Stimulated activated CD4-positive, alpha-beta T cell treated with anti-CD3 and anti-CD28 coated beads, TNF-alpha, amount 100 ng/mL, for 24 hours (primary cell): ENCODE results near the gene LCLAT1.
"Not testable (repeated sequence)": the region's sequence is repeated elsewhere in the genome, so short reads cannot be mapped to it uniquely, and the experiment has no call there.

Source experiments
- DNase-seq, 3 experiments: peaks; one replicate each; pipeline ENCODE4 v3.0.0-alpha.2; 2020; ENCODE audit warnings: low read depth in 3 of 3

LCLAT1 gene

DNA sequence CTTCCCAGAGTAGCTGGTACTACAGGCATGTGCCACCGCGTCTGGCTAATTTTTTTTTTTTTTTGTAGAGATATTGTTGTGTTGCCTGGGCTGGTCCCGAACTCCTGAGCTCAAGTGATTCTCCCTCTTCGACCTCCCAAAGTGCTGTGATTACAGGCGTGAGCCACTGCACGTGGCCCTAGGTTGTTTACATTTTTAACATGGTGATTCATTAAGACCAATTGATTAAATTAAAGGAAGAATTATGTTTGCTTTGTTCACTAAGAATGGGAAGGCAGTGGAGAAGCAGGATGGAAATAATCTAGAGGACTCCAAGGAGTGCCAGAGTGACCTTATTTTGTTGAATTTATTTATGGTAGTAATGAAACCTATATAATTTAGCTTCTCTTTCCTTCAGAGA is 7.5 kb downstream of the LCLAT1 start:
- no peak for DNase-seq

DNA sequence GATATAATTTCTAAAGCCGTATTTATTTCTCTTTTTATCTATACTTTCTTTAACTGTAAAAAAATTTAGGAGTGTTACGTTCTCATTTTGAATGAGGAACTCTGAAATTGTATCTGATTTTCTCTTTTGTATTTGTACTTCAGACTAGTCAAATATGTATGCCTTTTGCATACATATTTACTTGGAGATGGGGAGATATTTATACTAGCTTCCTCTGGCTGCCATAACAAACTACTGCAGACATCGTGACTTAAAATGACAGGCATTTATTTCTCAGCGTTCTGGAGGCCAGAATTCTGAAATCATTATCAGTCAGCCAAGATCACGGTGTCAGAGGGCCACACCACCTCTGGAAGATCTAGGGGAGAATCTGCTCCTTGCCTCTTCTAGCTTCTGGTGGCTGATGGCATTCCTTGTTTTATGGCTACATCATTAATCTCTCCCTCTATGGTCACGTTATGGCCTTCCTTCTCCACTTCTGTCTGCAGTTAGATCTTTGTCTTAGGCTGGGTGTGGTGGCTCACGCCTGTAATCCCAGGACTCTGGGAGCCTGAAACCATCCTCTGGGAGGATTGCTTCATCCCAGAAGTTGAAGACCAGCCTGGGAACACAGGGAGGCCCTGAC is 8.2 kb downstream of the LCLAT1 start:
- no peak for DNase-seq

DNA sequence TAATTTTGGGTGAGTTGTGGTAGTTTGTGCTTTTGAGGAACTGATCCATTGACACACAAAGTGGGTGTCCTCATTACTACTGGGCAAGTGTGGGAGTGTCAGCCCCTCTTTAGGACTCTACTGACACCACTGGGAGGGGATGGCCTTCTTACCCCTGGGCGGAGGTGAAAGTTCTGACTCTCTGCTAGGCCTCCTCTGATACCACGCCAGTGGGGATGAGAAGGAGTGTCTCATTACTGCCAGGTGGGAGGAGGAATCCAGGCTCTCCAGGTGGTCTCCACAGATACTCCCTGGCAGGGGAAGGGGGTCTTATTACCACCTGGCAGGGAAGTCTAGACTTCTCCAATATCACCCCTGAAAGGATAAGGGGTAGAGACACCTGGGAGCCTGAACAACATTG is 9.1 kb downstream of the LCLAT1 start:
- no peak for DNase-seq

DNA sequence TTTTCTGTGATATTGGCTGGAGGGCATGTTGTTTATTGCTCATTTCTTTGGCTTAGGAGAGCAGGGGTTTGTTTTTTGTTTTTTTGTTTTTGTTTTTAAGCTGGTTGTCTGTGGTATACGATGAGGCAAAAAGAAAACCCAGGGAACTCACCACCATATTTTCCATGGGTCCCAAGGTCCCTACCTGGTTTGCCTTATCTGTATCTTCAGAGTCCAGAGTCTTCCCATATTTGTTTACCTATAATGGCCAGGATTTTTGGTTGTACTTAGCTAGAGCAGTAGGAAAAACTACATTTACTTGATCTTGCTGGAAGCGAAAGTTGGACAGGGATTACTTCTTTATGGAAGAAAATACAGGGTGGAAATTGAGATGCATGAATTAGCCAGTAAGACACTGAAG is 9.5 kb downstream of the LCLAT1 start:
- DNase-seq, result no peak

DNA sequence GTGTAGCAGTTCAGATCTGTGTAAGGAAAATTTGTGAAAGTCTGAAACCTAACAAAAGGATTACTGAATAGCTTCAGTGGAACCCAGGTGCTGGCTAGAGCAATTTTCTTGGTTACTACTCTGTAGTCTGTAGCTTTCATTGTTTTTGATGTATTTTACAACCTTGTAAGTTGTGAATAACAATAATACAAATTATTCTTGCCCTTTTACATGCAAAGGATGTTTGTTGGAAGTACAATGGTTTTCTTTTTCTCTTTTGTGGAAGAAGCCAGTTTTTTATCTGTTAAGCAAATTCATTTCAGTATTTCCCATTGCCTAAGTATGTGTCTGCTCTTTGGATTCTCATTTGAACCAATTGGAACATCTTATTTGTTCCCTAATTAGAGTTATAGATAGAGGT is 10.2 kb downstream of the LCLAT1 start:
- no peak for DNase-seq

DNA sequence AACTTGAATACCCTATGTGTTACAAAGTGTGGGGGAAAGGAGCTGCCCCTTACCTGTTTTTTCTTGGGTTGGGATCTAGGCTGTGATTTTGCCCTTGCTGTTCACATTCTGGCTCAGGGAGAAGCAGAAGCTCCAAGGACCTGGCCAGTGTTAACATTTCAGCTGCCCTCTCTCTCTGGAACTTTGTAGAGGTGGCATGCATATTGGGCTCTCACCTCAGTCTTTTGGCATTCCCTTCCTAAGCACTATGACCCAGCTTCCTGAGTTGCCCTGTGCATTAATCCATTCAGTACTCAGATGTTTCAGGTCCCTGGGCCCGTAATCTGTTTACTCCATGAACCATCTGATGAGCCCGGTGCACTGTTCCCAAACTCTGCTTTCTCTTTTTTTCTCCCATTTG is 12.1 kb downstream of the LCLAT1 start:
- no peak for DNase-seq

DNA sequence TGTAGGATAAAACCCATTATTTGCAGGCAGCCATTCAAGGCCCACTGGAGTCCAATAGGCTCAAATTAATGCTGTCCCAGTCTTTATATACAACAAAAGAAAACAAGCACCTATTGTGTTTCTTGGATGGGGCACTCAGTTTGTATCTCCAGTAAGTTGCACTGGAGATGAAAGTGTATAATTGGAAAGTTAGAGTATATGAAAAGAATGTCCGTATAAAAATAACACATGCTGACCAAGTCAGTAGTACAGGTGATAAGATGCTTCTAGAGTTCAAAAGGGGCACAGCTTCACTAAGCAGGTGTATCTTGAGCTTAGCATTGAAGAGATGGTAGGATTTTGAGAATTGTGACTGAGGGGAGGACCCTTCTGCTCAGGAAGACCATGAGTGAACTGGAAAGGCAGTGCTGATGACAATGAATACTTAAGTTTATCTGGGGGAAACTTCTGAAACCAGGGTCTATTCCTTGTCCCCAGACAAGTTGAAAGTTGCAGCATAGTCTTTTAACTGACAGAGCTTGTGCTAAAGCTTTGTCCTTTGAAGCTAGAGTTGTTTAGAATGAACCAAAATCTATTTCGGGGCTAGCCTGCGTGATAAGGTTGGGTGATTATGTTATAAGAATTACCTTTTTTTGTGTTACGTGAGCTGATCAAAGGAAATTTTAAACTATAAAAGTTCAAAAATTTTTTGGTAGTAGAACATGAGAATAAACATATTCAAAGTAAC is 15.2 kb downstream of the LCLAT1 start:
- no peak for DNase-seq

DNA sequence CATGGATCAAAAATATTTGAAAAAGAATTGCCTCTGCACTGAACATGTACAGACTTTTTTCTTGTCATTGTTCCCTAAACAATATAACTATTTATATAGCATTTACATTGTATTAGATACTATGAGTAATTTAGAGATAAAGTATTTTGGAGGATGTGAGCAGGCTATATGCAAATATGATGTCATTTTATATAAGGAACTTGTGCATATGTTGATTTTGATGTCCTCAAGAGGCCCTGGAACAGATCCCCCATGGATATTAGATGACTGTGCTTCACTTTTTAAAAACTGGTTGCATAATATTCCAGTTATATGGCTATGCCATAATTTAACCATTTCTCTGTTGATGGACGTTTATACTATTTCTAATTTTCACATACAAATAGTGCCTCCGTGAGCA is 16.5 kb downstream of the LCLAT1 start:
- no peak for DNase-seq

DNA sequence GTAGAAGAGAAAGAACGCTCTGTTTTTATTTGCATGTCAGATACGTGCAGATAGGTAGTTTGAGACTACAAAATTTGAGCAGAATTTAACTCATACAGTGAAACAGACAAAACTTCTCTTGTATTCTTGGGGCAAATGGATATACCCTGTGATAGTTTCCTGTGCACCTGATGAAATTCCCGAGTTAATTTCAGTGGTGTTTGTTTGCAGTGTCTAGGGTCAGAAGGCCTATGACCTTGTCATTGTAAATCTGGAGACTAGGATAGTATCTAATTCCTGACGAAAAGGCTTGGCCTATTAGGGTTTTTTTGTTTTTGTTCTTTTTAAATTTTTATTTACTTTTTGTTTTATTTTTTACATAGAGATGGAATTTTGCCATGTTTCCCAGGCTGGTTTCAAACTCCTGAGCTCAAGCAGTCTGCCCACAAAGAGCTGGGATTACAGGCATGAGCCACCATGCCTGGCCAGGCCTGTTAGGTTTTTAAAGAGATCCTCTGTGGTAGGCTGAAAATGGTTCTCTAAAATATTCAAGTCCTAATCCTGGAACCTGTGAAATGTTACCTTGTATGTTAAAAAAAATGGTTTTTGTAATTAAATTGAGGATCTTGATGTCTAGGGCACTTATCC is 17.6 kb downstream of the LCLAT1 start:
- no peak for DNase-seq

DNA sequence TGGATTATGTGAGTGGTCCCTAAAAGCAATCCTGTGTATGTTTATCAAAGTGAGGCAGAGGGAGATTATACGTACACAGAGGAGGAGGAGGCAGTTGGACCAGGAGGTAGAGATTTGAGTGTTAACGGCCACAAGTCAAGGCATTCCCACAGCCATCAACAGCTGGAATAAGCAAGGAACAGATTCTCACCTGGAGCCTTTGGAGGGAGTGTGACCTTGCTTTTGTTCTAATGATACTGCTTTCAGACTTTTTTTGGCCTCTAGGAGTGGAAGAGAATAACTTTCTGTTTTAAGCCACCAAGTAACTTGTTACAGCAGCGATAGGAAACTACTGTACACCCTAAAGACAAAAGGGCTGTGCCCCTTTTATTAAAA is 18.1 kb downstream of the LCLAT1 start:
- no peak for DNase-seq

DNA sequence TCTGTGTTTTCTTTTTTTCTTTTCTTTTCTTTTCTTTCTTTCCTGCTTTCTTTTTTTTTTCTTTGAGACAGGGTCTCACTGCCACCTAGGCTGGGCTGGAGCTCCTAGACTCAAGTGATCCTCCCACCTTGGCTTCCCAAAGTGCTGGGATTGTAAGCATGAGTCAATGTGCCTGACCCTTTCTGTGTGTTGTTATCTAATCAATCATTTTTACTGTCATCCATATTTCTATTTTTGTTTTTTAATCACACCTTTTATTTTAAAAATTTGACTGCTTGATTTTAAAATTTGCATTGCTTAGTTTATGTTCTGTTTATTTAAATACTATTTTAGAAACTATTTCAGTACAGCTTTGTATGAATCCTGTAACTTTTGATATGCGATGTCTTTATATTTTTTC is 19.2 kb downstream of the LCLAT1 start:
- DNase-seq, result no peak

DNA sequence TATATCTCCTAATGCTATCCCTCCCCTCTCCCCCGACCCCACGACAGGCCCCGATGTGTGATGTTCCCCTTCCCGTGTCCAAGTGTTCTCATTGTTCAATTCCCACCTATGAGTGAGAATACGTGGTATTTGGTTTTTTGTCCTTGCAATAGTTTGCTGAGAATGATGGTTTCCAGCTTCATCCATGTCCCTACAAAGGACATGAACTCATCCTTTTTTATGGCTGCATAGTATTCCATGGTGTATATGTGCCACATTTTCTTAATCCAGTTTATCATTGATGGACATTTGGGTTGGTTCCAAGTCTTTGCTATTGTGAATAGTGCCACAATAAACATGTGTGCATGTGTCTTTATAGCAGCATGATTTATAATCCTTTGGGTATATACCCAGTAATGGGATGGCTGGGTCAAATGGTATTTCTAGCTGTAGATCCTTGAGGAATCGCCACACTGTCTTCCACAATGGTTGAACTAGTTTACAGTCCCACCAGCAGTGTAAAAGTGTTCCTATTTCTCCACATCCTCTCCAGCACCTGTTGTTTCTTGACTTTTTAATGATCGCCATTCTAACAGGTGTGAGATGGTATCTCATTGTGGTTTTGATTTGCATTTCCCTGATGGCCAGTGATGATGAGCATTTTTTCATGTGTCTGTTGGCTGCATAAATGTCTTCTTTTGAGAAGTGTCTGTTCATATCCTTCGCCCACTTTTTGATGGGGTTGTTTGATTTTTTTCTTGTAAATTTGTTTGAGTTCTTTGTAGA is 20.2 kb downstream of the LCLAT1 start:
- DNase-seq, result not testable (repeated sequence)

DNA sequence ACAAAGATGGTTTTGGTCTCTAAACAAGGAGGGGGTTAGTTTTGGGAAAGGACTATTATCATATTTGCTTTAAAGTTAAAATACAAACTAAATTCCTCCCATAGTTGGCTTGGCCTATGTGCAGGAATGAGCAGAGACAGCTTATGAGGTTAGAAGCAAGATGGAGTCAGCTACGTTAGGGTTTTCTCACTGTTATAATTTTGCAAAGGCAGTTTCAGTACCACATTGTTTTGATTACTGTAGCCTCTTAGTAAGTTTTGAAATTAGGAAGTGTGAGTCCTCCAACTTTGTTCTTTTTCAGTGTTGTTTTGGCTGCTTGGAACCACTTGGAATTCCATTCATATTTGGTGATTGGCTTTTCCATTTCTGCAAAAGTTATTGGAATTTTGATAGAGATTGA is 23.4 kb downstream of the LCLAT1 start:
- DNase-seq, result no peak

DNA sequence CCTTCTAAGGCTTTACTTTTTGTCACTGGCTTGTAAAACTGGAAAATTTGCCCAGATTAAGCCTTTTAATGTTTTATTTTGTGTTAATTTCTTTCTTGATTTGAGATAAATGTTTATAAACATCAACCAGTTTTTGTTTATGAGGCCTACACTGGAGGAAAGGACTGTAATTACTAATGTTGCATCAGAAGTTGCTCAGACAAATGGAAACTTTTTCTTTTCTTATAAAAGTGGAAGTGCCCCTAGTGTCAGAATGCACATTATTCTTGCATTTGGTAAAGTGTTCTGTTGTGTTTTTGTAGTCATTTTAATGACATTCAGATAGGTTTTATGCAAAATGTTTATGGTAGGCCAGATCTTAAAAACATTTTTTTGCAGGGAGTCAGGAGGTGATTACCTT is 25.3 kb downstream of the LCLAT1 start:
- DNase-seq, result no peak

DNA sequence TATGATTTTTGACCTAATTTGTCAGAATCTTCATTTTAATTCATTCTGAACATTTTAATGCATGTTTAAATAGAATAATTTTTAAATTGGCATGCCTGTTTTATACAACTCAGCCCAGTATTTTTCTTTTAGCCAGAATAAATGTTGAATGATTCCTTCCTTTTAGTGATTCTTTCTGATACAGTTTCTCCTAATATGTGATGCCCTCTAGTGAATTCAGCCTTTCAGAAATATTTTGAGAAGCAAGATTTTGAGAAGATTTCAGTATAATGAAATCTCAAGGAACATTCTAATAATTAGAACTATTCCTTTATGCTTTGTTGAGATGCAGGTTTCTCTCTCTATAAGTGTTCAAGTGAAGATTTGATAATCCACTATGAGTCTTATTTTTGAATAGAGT is 28.5 kb downstream of the LCLAT1 start:
- DNase-seq, result no peak

DNA sequence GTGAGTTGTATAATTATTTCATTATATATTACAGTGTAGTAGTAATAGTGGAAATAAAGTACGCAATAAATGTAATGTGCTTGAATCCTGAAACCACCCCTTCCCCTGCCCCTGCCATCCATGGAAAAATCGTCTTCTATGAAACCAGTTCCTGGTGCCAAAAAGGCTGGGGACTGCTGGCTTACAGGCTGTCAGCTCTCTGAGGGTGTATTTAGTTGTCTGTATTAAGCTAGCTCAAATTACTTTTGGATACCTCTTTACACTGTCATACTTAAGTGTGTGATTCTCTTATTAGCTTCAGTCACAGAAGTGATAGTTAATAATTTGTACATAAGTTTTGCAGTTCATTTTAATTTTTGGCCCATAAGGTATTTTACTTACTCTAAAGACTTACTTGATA is 29.6 kb downstream of the LCLAT1 start:
- no peak for DNase-seq

DNA sequence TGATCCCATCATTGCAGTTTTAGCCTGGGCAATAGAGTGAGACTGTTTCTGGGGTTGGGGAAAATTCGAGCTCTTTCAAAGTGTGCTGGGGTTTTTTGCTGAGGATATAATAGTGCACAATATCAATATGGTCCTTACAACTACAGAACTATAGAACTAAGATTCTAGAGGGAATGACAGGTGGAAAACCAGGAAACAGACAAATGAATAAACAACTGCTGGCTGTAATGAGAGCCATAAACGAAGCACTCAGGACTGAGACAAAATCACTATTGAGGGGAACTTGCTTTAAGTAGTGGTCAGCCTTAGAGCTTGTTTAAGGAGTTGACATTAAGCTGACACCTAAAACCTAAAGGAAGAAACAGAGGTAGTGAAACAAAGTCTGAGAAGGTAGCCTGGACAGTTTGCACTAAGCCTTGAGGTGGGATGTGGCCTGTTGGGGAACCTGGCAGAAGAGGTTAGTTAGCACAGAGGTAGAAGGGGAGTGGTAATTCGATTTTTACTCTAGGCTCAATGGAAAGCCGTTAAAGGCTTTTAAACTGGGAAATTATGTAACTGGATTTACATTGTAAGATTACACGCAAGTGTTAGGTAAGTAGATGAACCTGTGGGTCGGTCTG is 33.8 kb downstream of the LCLAT1 start:
- DNase-seq, result no peak

DNA sequence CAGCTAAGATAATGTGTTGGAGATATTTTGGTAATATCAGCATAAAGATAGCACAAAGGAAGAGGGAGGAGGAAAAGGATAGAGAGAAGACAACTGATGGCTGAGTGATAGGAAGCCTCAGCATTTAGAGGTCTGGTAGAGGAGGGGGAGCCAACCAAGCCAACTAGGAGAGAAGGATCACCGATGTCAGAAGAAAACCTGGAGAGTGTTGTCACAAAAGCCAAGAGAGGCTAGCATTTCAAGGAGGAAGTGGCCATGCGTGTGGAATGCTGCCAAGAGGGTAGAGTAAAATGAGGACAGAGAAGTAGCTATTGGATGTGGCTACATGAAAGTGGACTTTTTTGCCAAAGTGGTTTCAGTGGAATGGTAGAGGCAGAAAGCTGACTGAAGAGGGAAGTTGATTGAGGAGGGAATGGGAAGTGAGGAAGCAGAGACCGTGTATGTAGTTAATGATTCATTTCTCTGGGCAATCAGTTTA is 34.3 kb downstream of the LCLAT1 start:
- no peak for DNase-seq

DNA sequence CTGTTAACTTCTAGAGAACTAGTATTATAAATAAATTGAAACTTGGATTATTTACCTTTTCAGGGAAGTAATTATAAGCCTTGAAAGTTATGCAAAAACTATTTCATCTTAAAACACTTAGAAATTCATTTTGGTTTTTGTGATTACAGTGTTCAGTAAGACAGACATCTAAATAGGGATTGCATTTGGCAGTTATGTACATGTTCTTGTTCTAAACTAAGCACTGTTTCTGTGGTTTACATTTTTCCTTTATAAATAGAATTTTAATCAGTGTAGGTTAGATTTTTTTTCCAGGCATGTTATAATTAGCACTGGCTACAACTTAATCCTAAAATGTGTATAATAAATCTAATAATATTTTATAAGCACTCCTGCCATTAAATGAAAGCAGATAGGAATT is 35.0 kb downstream of the LCLAT1 start:
- DNase-seq, result no peak

DNA sequence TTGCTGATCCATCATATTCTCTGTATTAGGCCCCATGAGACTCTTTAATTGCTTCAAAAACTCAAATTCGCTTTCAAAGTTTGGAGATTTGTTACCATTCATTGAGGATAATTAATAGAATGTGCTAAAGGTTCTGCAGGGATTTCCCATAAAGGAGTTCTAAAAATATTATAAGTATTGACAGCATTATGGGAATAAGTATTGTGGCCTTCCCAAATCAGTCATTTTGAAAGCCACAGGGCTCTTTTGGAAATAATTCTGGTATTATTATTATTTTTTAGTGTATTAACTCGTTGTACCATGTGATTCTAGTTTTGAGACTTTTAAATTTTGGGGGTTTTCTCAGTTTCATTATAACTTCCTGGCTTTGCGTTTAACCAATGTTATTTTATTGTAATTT is 37.1 kb downstream of the LCLAT1 start:
- DNase-seq, result no peak

DNA sequence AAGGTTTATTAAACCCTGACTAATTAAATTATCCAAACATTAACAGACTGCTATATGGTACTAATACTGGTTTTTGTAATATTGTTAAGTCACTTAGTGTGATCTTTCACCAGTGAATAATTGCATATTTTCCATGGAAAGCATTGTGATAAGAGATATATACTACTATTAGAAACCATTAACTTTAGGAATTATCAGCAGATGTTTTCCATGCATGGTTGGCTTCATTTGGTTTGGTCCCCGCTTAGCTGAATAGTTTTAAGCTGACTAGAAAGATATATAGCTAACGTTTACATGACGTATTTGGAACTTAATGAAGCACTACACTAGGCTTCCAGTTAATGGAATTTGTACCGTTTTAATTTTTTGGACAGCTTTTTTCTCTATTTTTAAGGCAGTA is 37.9 kb downstream of the LCLAT1 start:
- no peak for DNase-seq

DNA sequence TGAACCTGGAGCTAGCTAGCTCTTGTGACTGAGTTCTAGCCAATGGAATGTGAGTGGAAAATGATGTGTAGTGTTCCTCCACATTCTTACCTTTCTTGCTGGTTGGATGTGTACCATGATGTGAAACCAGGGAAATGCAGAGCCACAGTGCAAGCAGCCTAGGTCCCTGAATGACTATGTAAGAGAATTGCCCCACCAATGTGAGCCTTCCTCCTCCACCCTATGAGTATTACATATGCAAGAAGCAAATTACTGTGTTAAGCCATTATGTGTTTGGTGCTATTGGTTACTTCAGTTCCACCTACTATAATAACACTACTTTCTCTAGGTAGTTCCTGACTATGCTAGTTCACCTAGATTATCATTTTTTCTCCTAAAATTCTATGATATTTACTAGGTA is 39.6 kb downstream of the LCLAT1 start:
- no peak for DNase-seq
